Effector CD8-positive, alpha-beta T cell (primary cell): ENCODE measurements around the gene CIAO3.
A peak's percentile ranks its signal among the peaks of the same experiment; 100 is the strongest.
"Not testable (repeated sequence)": the region's sequence is repeated elsewhere in the genome, so short reads cannot be mapped to it uniquely, and the experiment has no call there.

ENCODE experiments used
- DNase-seq: peaks from one replicate; lab custom pipeline; 2025; lab: John Stamatoyannopoulos, UW

CIAO3 gene

GRCh38 chr16:693766-694165, 47.0 kb downstream of the CIAO3 start:
- peak; percentile 30 for DNase-seq

- no peak for DNase-seq
Measured at GRCh38 chr16:693364-693763, 47.4 kb downstream of the CIAO3 start.

- DNase-seq = no peak
Measured at GRCh38 chr16:692356-693108, 48.3 kb downstream of the CIAO3 start.

- not testable (repeated sequence) for DNase-seq
Measured at GRCh38 chr16:691242-691641, 49.6 kb downstream of the CIAO3 start.

- DNase-seq = no peak
Measured at GRCh38 chr16:689175-689897, 51.5 kb downstream of the CIAO3 start.

GRCh38 chr16:687499-687898, 53.3 kb downstream of the CIAO3 start:
- no peak for DNase-seq

- no peak for DNase-seq
Measured at GRCh38 chr16:686459-687260, 54.1 kb downstream of the CIAO3 start.

- DNase-seq = no peak
Measured at GRCh38 chr16:685967-686366, 54.8 kb downstream of the CIAO3 start.

- DNase-seq = no peak
Measured at GRCh38 chr16:684961-685696, 55.7 kb downstream of the CIAO3 start.

- peak; percentile 91 for DNase-seq
Measured at GRCh38 chr16:684071-684794, 56.6 kb downstream of the CIAO3 start, which contains the start of gene JMJD8. TSS of gene JMJD8 (minus strand) at chr16:684334. CDS start at chr16:684319, 15 bp downstream.

- no peak for DNase-seq
Measured at GRCh38 chr16:683396-684070, 57.3 kb downstream of the CIAO3 start.

GRCh38 chr16:682493-683395, 58.1 kb downstream of the CIAO3 start:
- no peak for DNase-seq

GRCh38 chr16:681746-682427, 58.9 kb downstream of the CIAO3 start:
- no peak for DNase-seq

GRCh38 chr16:680967-681745, 59.6 kb downstream of the CIAO3 start:
- DNase-seq = no peak

GRCh38 chr16:680625-680945, 60.2 kb downstream of the CIAO3 start:
- no peak for DNase-seq

- DNase-seq = peak; percentile 91
Measured at GRCh38 chr16:679814-680624, 60.8 kb downstream of the CIAO3 start, which contains the start of gene STUB1. TSS of gene STUB1 (plus strand) at chr16:680410. CDS start at chr16:680526, 116 bp downstream.
